OCI-M2 (cell line): ENCODE results near the gene OGDH.
"Not testable (repeated sequence)": the region's sequence is repeated elsewhere in the genome, so short reads cannot be mapped to it uniquely, and the experiment has no call there.

ENCODE experiments used
- DNase-seq: peaks from one replicate; lab custom pipeline; 2025; ENCODE audit not compliant: unreplicated experiment; lab: John Stamatoyannopoulos, UW

The OGDH gene

DNA sequence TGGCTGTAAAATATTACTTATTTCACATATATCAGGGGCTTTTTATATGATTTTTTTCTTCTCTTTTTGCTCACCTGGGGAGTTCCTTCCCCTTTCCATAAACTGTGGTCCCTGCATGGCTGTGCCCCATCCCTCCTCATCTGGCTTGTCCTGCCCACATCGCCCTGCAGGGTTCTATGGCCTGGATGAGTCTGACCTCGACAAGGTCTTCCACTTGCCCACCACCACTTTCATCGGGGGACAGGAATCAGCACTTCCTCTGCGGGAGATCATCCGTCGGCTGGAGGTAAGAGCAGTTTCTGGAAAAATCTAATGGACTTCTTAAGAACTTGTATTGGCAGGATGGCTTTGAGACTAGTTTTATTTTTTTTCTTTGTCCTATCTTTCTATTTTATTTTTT, 60.1 kb downstream of the OGDH start:
- no peak for DNase-seq

DNA sequence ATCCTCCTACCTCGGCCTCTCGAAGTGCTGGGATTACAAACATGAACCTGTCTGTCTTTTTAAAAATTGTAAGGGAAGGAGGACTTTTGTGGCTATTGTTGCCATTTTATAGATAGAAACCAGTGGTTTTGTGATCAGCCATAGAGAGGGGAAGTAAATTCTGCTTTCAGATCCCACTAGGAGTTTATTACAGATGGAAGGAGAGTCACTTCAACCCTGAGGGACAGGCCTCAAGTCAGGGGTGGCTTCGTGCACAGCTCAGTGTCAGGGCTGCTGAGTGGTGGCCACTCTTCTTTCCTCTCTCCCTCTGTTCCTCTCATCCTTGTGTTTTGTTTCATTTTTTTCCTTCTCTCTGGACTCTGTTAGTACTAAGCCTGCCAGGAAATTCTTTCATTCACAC, 60.8 kb downstream of the OGDH start:
- DNase-seq = no peak

DNA sequence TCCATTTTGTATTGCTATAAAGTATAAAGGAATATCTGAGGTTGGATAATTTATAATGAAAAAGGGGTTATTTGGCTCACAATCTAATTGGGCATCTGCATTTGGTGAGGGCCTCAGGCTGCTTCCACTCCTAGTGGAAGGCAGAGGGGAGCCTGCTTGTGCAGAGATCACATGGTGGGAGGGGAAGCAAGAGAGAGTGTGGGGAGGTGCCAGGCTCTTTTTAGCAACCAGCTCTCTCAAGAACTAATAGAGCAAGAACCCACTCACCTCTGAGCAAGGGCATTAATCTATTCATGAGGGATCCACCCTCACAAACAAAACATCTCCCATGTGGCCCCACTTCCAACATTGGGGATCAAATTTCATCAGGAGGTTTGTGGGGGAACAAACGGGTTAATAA, 64.6 kb downstream of the OGDH start:
- DNase-seq = no peak

DNA sequence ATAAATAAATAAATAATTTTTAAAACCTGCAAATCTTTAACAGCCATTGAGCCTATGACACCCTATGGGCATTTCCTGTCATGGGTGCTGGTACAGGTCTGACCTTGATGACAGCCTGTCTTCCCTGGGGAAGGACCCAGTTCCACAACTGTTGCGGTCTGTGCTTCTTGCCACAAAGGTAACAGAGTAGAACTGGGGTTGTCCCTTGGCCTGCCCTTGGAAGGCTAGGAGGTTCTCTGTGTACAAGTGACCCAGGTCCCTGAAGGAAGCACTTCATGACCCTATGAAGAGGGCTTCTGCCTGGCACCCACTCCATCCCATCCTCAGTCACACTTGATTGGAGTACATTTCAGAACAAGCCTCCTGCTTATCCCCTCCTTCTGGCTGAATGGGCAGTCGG, 66.9 kb downstream of the OGDH start:
- DNase-seq = no peak

DNA sequence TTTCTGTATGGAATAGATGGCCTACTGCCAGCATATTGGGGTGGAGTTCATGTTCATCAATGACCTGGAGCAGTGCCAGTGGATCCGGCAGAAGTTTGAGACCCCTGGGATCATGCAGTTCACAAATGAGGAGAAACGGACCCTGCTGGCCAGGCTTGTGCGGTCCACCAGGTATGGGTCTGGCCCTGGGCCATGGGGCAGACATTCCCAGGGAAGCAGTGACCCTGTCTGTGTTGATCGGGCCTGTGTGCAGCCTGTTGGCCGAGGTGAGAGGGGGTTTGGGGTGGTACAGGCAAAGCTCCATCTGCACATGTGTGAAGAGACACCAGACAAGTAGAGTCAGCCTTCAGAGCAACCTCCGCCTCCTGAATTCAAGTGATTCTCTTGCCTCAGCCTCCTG, 67.3 kb downstream of the OGDH start:
- no peak for DNase-seq

DNA sequence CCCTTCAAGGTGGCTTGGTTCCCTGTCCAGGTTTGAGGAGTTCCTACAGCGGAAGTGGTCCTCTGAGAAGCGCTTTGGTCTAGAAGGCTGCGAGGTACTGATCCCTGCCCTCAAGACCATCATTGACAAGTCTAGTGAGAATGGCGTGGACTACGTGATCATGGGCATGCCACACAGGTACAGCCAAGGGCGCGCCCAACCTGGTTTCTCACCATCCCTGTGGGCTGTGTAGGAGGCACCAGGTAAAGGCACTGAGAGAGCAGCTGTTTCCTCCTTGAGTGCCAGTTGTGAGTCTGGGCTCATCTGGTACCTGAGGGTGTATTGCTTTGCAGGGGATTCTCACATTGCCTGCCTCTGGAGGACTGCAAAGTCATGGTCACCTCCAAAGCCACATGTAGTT, 68.0 kb downstream of the OGDH start:
- DNase-seq = no peak

DNA sequence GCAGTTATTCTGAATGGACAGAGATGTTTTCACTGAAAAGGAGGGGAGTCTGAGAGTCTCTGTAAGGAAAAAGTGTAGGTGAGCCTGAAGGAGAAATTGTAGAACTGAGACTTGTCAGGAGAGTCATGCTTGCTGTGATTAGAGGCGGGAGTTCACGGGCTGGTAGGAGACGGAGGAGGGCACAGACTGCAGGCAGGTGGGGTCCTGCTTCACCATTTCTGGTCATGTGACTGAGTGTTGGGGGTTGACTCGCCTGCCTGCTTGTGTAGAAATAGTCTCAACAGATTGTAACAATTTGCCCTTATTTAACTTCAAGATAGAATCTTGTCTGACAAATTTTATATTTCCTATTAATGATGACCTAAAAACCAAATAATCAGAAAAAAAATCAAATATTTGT, 70.3 kb downstream of the OGDH start:
- DNase-seq = no peak

DNA sequence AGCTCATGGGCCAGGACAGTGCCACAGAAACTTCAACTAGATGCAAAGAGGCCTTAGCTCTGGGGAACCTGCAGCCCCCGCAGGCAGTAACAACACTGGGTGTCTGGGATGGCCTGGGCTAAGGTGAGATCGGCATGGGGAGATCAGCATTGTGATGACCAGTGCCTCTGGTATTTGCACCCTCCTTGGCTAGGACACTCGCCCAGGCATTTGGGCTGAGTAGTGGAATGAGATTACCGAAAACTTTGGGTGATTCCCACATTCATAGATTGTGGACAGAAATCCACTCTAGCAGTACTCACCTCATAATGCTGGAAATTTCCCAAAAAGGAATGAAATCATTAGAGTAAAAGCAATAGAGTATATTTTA, 71.7 kb downstream of the OGDH start:
- DNase-seq = no peak

DNA sequence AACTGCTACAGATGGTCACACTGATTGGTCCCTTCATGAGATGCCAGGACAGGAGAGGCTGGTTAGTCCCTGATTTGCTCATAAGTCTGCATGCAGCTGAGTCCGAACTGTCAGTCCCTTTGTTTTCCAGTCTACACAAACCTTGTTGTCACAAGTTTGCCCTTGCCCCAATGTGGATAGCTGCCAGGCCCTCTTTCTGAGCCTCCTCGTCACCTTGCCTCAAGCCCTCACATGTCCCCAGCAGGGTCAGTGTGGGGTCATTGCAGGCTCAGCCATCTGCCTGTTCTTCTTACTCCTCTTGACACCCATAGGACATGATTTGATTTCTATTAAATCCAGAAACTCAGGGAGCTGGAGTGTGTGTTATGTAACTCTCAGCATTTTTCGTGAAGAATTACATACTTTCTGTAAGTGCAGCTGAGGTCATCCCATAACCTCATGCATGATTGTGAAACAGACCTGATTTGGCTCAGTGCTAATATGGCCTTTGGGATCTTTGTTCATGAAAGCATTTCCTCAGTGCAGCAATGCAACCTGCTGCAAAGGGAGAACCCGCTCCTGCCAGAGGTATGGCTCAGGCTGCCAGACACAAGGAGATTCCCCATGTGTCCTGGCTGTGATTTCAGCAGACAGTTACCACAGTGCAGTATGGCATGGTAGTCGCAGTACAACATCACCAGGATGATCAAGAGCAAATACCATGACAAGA, 72.2 kb downstream of the OGDH start:
- DNase-seq = no peak

DNA sequence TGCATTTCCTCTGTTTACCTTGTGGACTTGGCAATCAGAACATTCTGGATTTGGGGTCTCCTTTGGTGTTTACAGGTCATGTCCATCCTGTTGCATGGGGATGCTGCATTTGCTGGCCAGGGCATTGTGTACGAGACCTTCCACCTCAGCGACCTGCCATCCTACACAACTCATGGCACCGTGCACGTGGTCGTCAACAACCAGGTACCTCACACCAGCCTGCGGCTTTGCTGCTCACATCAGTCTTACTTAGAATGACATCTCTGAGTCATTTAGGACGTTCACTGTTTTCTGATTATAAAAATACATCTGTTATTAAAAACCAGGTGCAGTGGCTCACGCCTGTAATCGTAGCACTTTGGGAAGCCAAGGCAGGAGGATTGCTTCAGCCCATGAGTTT, 75.2 kb downstream of the OGDH start:
- DNase-seq = no peak

DNA sequence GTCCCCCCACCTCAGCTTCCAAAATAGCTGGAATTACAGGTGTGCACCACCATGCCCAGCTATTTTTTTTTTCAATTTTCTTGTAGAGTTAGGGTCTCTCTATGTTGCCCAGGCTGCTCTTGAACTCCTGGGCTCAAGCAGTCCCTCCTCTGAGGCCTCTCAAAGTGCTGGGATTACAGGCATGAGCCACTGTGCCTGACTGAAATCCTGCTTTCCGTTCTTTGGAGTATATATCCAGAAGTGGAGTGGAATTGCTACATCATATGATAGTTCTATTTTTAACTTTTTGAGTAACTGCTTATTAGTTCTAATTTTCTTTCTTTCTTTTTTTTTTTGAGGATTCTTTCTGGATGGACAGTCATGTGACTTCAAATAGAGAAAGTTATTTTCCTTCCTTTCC, 79.3 kb downstream of the OGDH start:
- DNase-seq = no peak

DNA sequence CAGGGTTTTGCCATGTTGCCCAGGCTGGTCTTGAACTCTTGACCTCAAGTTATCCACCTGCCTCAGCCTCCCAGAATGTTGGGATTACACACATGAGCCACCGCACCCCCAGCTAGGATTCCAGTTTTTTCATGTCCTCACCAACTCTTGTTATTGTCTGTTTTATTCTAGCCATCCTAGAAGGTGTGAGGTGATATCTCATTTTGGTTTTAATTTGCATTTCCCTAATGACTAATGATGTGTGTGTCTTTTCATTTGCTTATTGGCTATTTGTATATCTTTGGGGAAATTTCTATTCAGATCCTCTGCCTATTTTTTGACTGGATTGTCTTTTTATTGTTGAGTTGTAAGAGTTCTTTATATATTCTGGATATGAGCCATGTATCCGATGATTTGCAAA, 83.0 kb downstream of the OGDH start:
- DNase-seq = no peak

DNA sequence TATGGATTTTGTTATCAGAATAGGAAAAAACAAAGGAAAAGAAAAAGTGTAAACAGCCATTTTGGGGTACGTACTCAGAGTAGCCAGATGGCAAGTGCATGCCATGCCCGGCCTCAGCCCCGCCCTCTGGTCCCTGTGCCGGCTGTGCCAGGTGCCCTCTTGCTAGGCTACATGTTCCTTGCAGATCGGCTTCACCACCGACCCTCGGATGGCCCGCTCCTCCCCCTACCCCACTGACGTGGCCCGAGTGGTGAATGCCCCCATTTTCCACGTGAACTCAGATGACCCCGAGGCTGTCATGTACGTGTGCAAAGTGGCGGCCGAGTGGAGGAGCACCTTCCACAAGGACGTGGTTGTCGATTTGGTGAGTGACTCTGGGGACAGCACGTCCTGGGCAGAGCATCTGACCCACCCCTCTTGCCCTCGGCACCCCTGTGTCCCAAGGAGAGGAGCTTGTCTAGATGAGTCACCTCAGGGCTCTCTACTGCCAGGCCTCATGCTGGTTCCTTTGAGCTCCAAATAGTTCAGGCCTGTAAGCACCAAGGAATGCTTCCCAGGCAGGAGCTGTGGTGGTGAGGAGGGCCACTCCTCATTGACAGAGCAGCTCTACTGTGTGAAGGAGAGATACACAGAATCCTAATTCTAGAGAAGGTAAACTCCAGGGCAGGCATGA, 87.3 kb downstream of the OGDH start:
- no peak for DNase-seq

DNA sequence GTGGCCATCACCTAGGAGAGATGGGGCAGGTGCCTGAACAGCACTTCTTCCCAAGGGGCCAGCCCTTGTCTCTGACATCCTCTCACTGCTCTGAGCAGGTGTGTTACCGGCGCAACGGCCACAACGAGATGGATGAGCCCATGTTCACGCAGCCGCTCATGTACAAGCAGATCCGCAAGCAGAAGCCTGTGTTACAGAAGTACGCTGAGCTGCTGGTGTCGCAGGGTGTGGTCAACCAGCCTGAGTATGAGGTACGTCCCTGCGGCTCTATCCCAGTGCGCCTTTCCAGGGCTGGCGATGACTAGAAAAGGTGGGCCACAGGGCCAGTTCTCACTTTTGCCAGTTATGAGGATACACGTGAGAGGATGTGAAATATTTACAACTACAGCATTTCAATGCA, 87.9 kb downstream of the OGDH start:
- DNase-seq = no peak

DNA sequence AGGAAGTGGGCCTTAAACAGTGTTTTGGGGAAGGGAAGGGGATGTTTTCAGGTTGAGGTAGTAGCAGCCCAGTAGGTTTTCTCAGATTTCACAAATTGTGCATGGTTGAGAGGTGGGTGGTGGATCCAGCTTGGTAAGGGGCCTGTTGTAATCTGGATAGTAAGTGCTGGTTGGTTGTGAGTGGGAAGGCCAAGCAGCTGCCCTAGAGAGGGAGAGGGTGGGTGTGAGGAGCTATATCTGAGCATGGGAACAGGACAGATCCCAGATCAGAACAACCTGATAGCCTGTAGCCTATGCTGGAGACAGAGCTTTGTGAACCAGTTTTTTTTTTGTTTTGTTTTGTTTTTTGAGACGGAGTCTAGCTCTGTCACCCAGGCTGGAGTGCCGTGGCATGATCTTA, 88.3 kb downstream of the OGDH start:
- DNase-seq = no peak

DNA sequence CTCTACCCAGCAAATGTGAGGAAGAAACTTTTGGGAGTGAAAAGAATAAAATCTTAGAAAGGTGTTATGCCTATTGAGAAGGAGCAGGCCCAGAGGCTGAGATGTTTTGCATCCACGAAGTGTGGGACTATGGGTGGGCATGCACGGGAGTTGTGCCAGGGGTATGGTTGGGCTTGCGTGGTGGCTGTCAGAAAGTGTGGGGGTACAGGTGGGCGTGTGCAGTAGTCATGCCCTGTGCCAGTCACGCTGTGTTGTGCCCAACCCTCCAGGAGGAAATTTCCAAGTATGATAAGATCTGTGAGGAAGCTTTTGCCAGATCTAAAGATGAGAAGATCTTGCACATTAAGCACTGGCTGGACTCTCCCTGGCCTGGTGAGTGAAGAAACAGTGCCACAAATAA, 89.3 kb downstream of the OGDH start:
- DNase-seq = no peak

DNA sequence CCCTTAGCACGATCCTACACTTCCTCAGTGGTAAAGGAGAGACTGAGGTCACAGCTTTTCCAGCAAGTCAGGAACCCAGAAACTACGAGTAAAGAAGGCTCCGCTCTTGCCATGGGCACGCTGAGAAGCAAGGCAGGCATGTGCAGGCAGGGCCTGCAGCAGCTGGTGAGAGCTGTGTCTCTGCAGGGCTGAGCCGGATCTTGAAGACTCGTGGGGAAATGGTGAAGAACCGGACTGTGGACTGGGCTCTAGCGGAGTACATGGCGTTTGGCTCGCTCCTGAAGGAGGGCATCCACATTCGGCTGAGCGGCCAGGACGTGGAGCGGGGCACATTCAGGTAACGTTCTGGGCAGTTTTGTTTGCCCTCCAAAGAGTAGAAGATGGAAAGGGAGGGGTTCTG, 90.3 kb downstream of the OGDH start:
- DNase-seq = no peak

DNA sequence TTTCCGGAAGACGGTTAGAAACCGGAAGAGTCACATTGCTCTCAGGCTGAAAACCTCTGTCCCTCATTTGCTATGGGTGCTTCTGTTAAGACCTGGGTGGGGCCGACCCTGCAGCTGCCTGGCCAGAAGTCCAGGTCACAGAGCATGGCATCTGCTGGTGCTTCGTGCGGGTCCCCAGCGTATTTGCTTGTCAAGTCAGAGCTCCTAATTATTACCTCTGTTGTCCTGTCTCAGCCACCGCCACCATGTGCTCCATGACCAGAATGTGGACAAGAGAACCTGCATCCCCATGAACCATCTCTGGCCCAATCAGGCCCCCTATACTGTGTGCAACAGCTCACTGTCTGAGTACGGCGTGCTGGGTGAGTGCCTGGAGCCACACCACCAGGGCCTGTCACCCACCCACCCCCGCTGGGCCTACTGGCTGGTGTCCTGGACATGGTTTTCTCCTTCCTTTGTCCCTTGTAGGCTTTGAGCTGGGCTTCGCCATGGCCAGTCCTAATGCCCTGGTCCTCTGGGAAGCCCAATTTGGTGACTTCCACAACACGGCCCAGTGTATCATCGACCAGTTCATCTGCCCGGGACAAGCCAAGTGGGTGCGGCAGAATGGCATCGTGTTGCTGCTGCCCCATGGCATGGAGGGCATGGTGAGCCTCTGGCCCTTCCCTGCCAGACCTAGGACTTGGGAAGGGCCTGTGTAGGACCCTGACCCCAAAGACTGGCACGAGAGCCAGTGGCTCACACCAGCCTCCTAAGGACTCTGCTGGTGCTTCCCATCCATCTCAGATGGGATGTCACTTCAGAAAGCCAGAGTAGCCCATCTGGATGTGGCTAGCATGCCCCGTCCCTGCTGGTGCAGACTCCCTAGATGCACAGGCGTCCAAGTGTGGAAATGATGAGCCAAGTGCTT, 91.0 kb downstream of the OGDH start:
- no peak for DNase-seq

DNA sequence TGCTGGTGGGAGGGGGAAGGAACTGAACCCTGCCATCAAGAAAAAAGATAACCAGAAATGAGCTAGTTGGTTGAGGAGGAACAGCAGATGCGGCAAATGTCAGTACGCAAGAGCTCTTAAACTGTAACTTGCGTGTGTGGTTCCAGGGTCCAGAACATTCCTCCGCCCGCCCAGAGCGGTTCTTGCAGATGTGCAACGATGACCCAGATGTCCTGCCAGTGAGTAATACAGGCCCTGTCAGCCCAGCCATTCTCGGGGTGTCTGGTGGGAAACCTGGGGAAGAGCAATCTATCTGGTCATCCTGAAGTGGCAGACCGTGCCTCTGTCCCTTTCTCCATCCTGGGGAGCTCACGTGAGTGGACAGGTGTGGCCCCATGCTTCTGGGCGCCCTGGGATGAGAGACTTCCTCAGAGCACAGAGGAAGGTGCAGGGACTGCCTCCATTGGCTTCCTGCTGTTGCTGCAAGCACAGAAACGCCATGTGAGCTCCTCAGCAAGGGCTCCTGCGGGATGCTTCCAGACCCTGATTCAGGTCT, 91.7 kb downstream of the OGDH start:
- DNase-seq = no peak

DNA sequence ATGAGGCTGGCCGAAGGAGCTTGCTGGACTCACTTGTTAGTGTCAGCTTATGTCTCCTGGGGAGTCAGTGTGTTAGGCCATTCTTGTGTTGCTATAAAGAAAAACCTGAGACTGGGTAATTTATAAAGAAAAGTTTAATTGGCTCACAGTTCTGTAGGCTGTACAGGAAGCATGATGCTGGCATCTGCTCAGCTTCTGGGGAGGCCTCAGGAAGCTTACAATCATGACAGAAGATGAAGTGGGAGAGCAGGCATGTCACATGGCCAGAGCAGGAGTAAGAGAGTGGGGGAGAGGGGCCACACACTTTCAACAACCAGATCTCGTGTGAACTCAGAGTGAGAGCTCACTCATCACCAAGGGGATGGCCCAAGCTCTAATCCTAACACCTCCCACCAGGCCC, 93.2 kb downstream of the OGDH start:
- not testable (repeated sequence) for DNase-seq

DNA sequence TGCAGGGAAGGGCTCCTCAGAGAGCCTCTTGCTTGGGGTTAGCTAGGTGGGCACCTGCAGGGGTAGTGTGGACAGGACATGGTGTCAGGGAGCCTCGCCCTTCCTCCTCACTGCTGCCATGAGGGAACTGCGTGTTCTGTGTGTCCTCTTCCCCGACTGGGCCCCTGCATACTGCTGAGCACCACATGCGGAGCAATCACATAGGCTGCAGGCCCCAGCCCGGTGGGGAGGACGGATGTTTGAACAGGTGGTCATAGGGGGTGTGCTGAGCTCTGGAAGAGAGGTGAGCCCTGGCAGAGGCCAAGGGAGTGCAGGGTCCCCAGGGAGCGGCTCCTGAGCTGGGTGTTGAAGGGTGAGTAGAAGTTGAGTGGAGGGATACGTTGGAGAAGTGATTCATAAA, 93.9 kb downstream of the OGDH start:
- DNase-seq = no peak

DNA sequence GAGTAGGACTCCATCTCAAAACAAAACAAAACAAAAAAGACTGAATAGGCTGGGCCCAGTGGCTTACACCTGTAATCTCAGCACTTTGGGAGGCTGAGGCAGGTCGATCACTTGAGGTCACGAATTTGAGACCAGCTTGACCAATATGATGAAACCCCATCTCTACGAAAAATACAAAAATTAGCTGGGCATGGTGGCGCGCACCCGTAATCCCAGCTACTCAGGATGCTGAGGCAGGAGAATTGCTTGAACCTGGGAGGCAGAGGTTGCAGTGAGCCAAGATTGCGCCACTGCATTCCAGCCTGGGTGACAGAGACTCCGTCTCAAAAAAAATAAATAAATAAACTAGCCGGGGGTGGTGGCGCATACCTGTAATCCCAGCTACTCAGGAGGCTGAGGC, 97.0 kb downstream of the OGDH start:
- not testable (repeated sequence) for DNase-seq
